GM12878 (cell line): ENCODE data around the gene GSTM5. TPM values are rescaled to one million over a fixed set of nuclear protein-coding genes. Genes with fewer than 3 reads are reported as not detected.

Source experiments
- ATAC-seq: fragments of 200-7000 bp; cut with Tn5 transposase; 3 replicates; pipeline ENCODE4 v1.9.1; 2020; ENCODE audit warnings: mild to moderate bottlenecking, moderate library complexity
- BruUV-seq: library from RNA; stranded (reverse); fragments of 400-500 nt; replicated peaks from 2 replicates; lab custom pipeline; 2021; lab: Mats Ljungman, UMichigan
- CTCF ChIA-PET: fragments of 300-600 bp; sonication (Branson Sonifier 250); formaldehyde crosslinking; extraction: SDS; loops from one replicate; lab custom pipeline; 2021; ENCODE audit warnings: inconsistent platforms; lab: Yijun Ruan, JAX
- POLR2A ChIA-PET: fragments of 350-600 bp; formaldehyde crosslinking; extraction: SDS; loops from one replicate; lab custom pipeline; 2021; ENCODE audit warnings: inconsistent platforms; lab: Charles Lee
- RAD21 ChIA-PET: fragments of 300-600 bp; sonication (Branson Sonifier 250); formaldehyde crosslinking; loops from one replicate; lab custom pipeline; 2023; ENCODE audit warnings: antibody characterized with exemption; ENCODE audit not compliant: unreplicated experiment; lab: Charles Lee
- SMC1A ChIA-PET: fragments of 300-600 bp; sonication (Branson Sonifier 250); formaldehyde crosslinking; loops from one replicate; lab custom pipeline; 2023; ENCODE audit not compliant: unreplicated experiment, uncharacterized antibody; lab: Charles Lee
- DNase-seq: peaks from one replicate; pipeline ENCODE4 v3.0.0-alpha.2; 2011; ENCODE audit warnings: low read depth, low spot score
- FAIRE-seq: peaks from 3 replicates; lab custom pipeline; 2011; peaks lifted over from hg19 to GRCh38; lab: Jason Lieb, UNC
- H2AFZ ChIP-seq: 2 replicates; pipeline ENCODE4 v1.6.0; 2011; ENCODE audit warnings: low read depth, low read length, control low read depth; ENCODE audit not compliant: control insufficient read depth
- H3K27ac ChIP-seq: 2 replicates; pipeline ENCODE4 v1.5.1; 2011; ENCODE audit warnings: control low read depth; ENCODE audit not compliant: control insufficient read depth, insufficient read depth
- H3K27me3 ChIP-seq, 2 experiments: replicated peaks in 1 of 2; 2 replicates each; pipeline versions ENCODE4 v1.6.0 to v1.6.1; 2011; ENCODE audit warnings: low read length in 1 of 2; ENCODE audit not compliant: control insufficient read depth in 2 of 2, insufficient read depth in 2 of 2
- H3K36me3 ChIP-seq, 2 experiments: 2 replicates each; pipeline ENCODE4 v1.5.1; 2011; ENCODE audit warnings: low read length in 1 of 2; ENCODE audit not compliant: control insufficient read depth in 2 of 2, insufficient read depth in 2 of 2
- H3K4me1 ChIP-seq: 2 replicates; pipeline ENCODE4 v1.6.1; 2011; ENCODE audit warnings: mild to moderate bottlenecking, low read length, moderate library complexity, mixed read lengths; ENCODE audit not compliant: control insufficient read depth, insufficient read depth
- H3K4me2 ChIP-seq: 2 replicates; pipeline ENCODE4 v1.6.0; 2011; ENCODE audit warnings: control low read depth; ENCODE audit not compliant: control insufficient read depth, insufficient read depth
- H3K4me3 ChIP-seq: fragments of 200-600 bp; sonication (generic); 2 replicates; pipeline ENCODE4 v1.5.1; 2016
- H3K79me2 ChIP-seq: 2 replicates; pipeline ENCODE4 v1.6.0; 2011; ENCODE audit warnings: low read length; ENCODE audit not compliant: control insufficient read depth, insufficient read depth
- H3K9ac ChIP-seq: 2 replicates; pipeline ENCODE4 v1.8.0; 2011; ENCODE audit warnings: low read length, control low read depth, mixed read lengths; ENCODE audit not compliant: control insufficient read depth, insufficient read depth
- H3K9me3 ChIP-seq: replicated peaks from 3 replicates; pipeline ENCODE4 v1.5.1; 2011; ENCODE audit warnings: mild to moderate bottlenecking, low read length; ENCODE audit not compliant: control insufficient read depth, insufficient read depth
- H4K20me1 ChIP-seq: 2 replicates; pipeline ENCODE4 v1.6.0; 2011; ENCODE audit not compliant: control insufficient read depth, insufficient read depth
- CBFB ChIP-seq: IDR thresholded peaks from 2 replicates; pipeline ENCODE4 v1.6.1; 2016; ENCODE audit warnings: antibody characterized with exemption, low read depth
- IRF4 ChIP-seq: IDR thresholded peaks from 2 replicates; pipeline ENCODE4 v1.6.1; 2011; ENCODE audit warnings: low read depth, low read length
- JUND ChIP-seq: IDR thresholded peaks from 2 replicates; pipeline ENCODE4 v1.6.1; 2012; ENCODE audit warnings: low read depth, mild to moderate bottlenecking, low read length, improper control_type of control experiment, moderate library complexity
- KLF5 ChIP-seq: fragments of 450-650 bp; IDR thresholded peaks from 2 replicates; pipeline ENCODE4 v1.6.1; 2014; ENCODE audit warnings: mild to moderate bottlenecking; ENCODE audit not compliant: partially characterized antibody
- NR2F1 ChIP-seq: fragments of 450-650 bp; conservative IDR thresholded peaks from 2 replicates; pipeline ENCODE4 v1.6.1; 2017; ENCODE audit warnings: mild to moderate bottlenecking
- PAX8 ChIP-seq: fragments of 450-650 bp; IDR thresholded peaks from 2 replicates; pipeline ENCODE4 v1.6.1; 2017; ENCODE audit warnings: mild to moderate bottlenecking, moderate library complexity
- PRDM15 ChIP-seq: fragments of 450-650 bp; formaldehyde crosslinking; IDR thresholded peaks from 2 replicates; pipeline ENCODE4 v1.4.0; 2020; ENCODE audit warnings: mild to moderate bottlenecking, moderate library complexity
- RB1 ChIP-seq: fragments of 450-650 bp; formaldehyde crosslinking; IDR thresholded peaks from 2 replicates; pipeline ENCODE4 v1.6.1; 2017; ENCODE audit warnings: mild to moderate bottlenecking, borderline replicate concordance
- RCOR1 ChIP-seq: conservative IDR thresholded peaks from 2 replicates; pipeline ENCODE4 v1.6.1; 2012; ENCODE audit warnings: low read depth, low read length, improper control_type of control experiment
- SIX5 ChIP-seq: IDR thresholded peaks from 2 replicates; pipeline ENCODE4 v1.6.1; 2011; ENCODE audit warnings: mild to moderate bottlenecking, low read depth, low read length, moderate library complexity; ENCODE audit not compliant: severe bottlenecking
- SPI1 ChIP-seq: IDR thresholded peaks from 2 replicates; pipeline ENCODE4 v1.6.1; 2011; ENCODE audit warnings: low read depth, mild to moderate bottlenecking, low read length, moderate library complexity, borderline replicate concordance; ENCODE audit not compliant: insufficient read depth
- TBL1XR1 ChIP-seq: IDR thresholded peaks from 2 replicates; pipeline ENCODE4 v1.6.1; 2012; ENCODE audit warnings: low read depth, low read length, improper control_type of control experiment
- TCF3 ChIP-seq: IDR thresholded peaks from 2 replicates; pipeline ENCODE4 v1.6.1; 2012; ENCODE audit warnings: low read depth, mild to moderate bottlenecking, low read length, borderline replicate concordance; ENCODE audit not compliant: insufficient read depth
- ZNF274 ChIP-seq: IDR thresholded peaks from one replicate; pipeline ENCODE4 v1.8.0; 2011; ENCODE audit not compliant: insufficient read length, insufficient read depth
- whole genome bisulfite sequencing: methylation state at CpG from one replicate; pipeline ENCODE4 v1.1.6; 2016; ENCODE audit warnings: low lambda C conversion rate; ENCODE audit not compliant: insufficient replicate concordance, insufficient coverage; ENCODE audit errors: missing lambda C conversion rate; 5-methylcytosine and 5-hydroxymethylcytosine counted together
- in situ Hi-C: fragments of 300-500 bp; cut with MboI; formaldehyde crosslinking; loops from 9 replicates; pipeline ENCODE4 v1.14.3; 2018; ENCODE audit warnings: mixed read lengths
- intact Hi-C: fragments of 100-400 bp; cut with micrococcal nuclease; formaldehyde crosslinking; loops from one replicate; pipeline ENCODE4 v1.14.2; 2022; ENCODE audit not compliant: unreplicated experiment
- polyA plus RNA-seq, 11 experiments: library from polyadenylated mRNA; depleted of rRNA in 4 of 11; unstranded in 6 of 11; stranded (reverse) in 5 of 11; fragments of >200 nt; fragmentation: Nextera tagmentation in 4 of 11; fragmentation: Illumina TruSeq in 1 of 11; extraction: Ambion mirVana in 4 of 11; extraction: Trizol in 1 of 11; gene quantifications; 1 replicate in 1 of 11; 2 replicates in 10 of 11; pipeline versions ENCODE4 v1.2.1 to v1.2.3, GENCODE V29; 2011 to 2016; ENCODE audit warnings: inconsistent platforms in 2 of 11, missing spikeins in 2 of 11, low read depth in 1 of 11
- total RNA-seq, 4 experiments: library from RNA; depleted of rRNA in 3 of 4; stranded (reverse); fragments of >200 nt in 3 of 4; fragmentation: Illumina TruSeq in 1 of 4; extraction: Trizol in 1 of 4; gene quantifications; 2 replicates each; pipeline versions ENCODE4 v1.2.1 to v1.2.3, GENCODE V29; 2013 to 2021
- TF ChIP-seq, protein P1 (sequence below): fragments of 450-650 bp; IDR thresholded peaks from 2 replicates; pipeline ENCODE4 v1.6.1; 2017; ENCODE audit warnings: mild to moderate bottlenecking, moderate library complexity

Gene GSTM5
- total and polyA plus RNA-seq, 10 of the 15 experiments (the other 5 are each of a cell fraction or from before 2014, with no cell fraction given): 0.10 to 0.37 (median 0.26) TPM; not detected in 1

GRCh38 chr1:109751531-109752260 is 39.6 kb downstream of the GSTM5 start (continued):
- TF ChIP-seq, protein P1, sequence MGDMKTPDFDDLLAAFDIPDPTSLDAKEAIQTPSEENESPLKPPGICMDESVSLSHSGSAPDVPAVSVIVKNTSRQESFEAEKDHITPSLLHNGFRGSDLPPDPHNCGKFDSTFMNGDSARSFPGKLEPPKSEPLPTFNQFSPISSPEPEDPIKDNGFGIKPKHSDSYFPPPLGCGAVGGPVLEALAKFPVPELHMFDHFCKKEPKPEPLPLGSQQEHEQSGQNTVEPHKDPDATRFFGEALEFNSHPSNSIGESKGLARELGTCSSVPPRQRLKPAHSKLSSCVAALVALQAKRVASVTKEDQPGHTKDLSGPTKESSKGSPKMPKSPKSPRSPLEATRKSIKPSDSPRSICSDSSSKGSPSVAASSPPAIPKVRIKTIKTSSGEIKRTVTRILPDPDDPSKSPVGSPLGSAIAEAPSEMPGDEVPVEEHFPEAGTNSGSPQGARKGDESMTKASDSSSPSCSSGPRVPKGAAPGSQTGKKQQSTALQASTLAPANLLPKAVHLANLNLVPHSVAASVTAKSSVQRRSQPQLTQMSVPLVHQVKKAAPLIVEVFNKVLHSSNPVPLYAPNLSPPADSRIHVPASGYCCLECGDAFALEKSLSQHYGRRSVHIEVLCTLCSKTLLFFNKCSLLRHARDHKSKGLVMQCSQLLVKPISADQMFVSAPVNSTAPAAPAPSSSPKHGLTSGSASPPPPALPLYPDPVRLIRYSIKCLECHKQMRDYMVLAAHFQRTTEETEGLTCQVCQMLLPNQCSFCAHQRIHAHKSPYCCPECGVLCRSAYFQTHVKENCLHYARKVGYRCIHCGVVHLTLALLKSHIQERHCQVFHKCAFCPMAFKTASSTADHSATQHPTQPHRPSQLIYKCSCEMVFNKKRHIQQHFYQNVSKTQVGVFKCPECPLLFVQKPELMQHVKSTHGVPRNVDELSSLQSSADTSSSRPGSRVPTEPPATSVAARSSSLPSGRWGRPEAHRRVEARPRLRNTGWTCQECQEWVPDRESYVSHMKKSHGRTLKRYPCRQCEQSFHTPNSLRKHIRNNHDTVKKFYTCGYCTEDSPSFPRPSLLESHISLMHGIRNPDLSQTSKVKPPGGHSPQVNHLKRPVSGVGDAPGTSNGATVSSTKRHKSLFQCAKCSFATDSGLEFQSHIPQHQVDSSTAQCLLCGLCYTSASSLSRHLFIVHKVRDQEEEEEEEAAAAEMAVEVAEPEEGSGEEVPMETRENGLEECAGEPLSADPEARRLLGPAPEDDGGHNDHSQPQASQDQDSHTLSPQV: no peak

- RAD21 ChIA-PET: no interaction called here
- TF ChIP-seq SPI1 (no peak), TCF3 (no peak), ZNF274 (no peak), JUND (no peak), RB1 (no peak), RCOR1 (no peak), NR2F1 (no peak), SIX5 (no peak), TBL1XR1 (no peak), PAX8 (no peak), PRDM15 (CRISPR knock-in tag) (no peak), IRF4 (no peak), KLF5 (no peak), CBFB (no peak)
These were observed 42.7 kb downstream of the GSTM5 start for GRCh38 chr1:109754738-109755137.

More at GRCh38 chr1:109754738-109755137, 42.7 kb downstream of the GSTM5 start:
- H4K20me1 ChIP-seq: no peaks in the 10 kb centered on the region
- no peak overlapping the region for H3K9ac ChIP-seq
- in situ Hi-C loops: no loop called here
- ChIA-PET SMC1A (interaction anchor here (1.1 kb wide), 1 partner anchor 115 kb away, joined by 3 read pairs; no protein-coding TSS in a partner anchor), CTCF (interaction anchor here (1.0 to 1.9 kb wide), 3 partner anchors 11 to 229 kb away, joined by 3 to 7 read pairs (median 4); partner anchors contain the start of gene AHCYL1), POLR2A (no interaction called here)
- no peaks in the 10 kb centered on the region for H3K4me1 ChIP-seq
- no peaks in the 10 kb centered on the region for H3K79me2 ChIP-seq
- no peak for DNase-seq
- ATAC-seq: no peak
- H3K4me3 ChIP-seq: no peak overlapping the region
- intact Hi-C loops: no loop called here
- no peaks in the 10 kb centered on the region; the same call in 2 of the 3 replicates for H3K9me3 ChIP-seq
- peaks cover 8 to 9% of the 10 kb centered on the region in 2 experiments for H3K27me3 ChIP-seq
- no peak overlapping the region for H3K27ac ChIP-seq
- H3K4me2 ChIP-seq: no peak overlapping the region
- no TSS peak for BruUV-seq
- no peak for FAIRE-seq
- 43% methylated on average over 2 of the region's 2 CpGs for WGBS
- no peak overlapping the region for H2AFZ ChIP-seq
- H3K36me3 ChIP-seq: no peaks in the 10 kb centered on the region
